ENCODE results near the gene SVIL. TPM values are rescaled to one million over a fixed set of nuclear protein-coding genes. Genes with fewer than 3 reads are reported as not detected.
"Not testable (repeated sequence)": the region's sequence is repeated elsewhere in the genome, so short reads cannot be mapped to it uniquely, and the experiment has no call there.

SVIL gene
- total RNA-seq, 4 donors from 2014 or later: 585 to 1,262 (median 942) TPM

DNA sequence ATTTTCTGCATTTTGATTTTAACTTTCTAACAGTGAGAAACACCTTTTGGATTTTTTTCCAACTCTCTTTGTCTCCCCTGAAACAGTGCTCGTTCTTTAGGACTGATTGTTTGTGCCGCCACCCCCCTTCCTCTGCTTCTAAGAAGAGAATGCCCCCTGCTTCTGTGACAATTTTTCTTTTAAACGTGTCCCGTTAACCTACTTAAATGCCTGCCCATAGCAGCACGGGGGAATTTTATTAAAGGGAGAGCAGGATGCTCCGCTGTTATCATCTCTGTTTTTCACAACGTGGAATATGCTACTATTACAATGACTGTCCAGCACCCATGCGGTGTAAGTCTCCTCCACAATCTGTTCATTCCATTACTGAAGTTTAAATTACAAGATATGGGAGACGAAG lies 67.8 kb downstream of the SVIL start:
- peak overlapping the region in 1 of 4 donors; percentile 12 for H3K27ac ChIP-seq
- ATAC-seq: no peak
- 76 to 82% methylated on average over 8 to 9 of the region's 9 CpGs for WGBS, 2 donors (ENCODE audit: low coverage in 1 of 2)
- peaks cover 0 to 53% of the 10 kb centered on the region in 2 donors for H3K36me3 ChIP-seq
- H3K9me3 ChIP-seq: no peaks in the 10 kb centered on the region
- no peak overlapping the region for H3K4me3 ChIP-seq
- no peaks in the 10 kb centered on the region for H3K27me3 ChIP-seq
- H3K4me1 ChIP-seq: peaks cover 0 to 73% (median 0%) of the 10 kb centered on the region in 3 donors
- TF ChIP-seq EP300 (IDR thresholded peaks at IDR 0.05) (no peak), POLR2AphosphoS5 (IDR thresholded peaks at IDR 0.05) (no peak), POLR2A (IDR thresholded peaks at IDR 0.05) (no peak)
- TF ChIP-seq, protein P1, sequence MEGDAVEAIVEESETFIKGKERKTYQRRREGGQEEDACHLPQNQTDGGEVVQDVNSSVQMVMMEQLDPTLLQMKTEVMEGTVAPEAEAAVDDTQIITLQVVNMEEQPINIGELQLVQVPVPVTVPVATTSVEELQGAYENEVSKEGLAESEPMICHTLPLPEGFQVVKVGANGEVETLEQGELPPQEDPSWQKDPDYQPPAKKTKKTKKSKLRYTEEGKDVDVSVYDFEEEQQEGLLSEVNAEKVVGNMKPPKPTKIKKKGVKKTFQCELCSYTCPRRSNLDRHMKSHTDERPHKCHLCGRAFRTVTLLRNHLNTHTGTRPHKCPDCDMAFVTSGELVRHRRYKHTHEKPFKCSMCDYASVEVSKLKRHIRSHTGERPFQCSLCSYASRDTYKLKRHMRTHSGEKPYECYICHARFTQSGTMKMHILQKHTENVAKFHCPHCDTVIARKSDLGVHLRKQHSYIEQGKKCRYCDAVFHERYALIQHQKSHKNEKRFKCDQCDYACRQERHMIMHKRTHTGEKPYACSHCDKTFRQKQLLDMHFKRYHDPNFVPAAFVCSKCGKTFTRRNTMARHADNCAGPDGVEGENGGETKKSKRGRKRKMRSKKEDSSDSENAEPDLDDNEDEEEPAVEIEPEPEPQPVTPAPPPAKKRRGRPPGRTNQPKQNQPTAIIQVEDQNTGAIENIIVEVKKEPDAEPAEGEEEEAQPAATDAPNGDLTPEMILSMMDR (IDR thresholded peaks at IDR 0.05): no peak

DNA sequence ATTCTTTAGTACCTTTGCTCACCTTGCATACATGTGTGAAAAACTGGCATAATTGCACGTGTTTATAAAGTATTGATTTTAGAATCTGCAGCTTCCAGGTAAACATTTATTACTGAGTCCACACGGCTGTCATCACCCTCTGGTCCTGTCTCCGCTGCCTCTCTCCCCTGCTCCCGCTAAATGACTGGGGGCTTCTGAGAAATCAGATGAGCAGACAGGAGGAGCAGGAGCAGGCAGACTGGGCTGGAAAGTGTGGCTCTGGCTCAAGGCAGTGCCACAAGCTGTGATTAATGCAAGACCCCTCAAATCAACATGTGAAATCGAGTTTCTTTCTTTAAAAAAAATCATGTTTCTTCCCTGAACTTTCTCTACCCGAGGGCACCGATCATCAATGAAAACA lies 68.6 kb downstream of the SVIL start:
- not testable (repeated sequence) for H3K27ac ChIP-seq, ATAC-seq, H3K4me3 ChIP-seq, H3K27me3 ChIP-seq, H3K9me3 ChIP-seq
- H3K4me1 ChIP-seq: peaks cover 0 to 75% (median 1%) of the 10 kb centered on the region in 3 donors
- WGBS, 2 donors (ENCODE audit: low coverage in 1 of 2): 73 to 75% methylated on average over 3 to 7 of the region's 7 CpGs
- H3K36me3 ChIP-seq: peaks cover 0 to 61% of the 10 kb centered on the region in 2 donors

DNA sequence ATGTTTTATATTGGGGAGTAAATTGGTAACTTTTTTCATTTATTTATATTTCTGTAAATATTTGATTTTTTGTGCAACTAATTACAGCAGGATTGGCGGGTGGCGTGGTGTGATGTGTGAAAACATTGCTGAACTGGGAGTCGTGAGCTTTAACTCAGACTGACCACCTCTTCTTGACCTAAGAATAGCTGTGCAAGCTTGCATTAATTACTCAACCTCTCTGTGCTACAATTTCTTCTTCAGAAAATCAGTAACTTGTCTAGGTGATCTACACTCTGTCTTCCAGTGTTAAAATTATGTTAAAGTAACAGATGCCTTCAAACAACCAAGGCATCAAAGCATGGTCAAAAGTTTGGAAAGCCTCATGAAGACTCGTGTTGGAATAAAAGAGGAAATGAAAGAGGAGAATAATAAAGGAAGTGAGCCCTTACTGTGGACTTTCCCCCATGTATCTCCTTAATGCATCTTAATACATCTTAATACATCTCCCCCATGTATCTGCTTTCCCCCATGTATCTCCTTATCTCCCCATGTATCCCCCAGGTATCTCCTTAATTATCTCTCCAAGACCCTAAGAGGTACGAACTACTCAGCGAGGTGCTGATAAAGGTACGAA lies 71.2 kb downstream of the SVIL start:
- no peaks in the 10 kb centered on the region for H3K27me3 ChIP-seq
- 73 to 83% methylated on average over 4 to 6 of the region's 7 CpGs for WGBS, 2 donors (ENCODE audit: low coverage in 1 of 2)
- H3K9me3 ChIP-seq: no peaks in the 10 kb centered on the region
- H3K4me1 ChIP-seq: peaks cover 0 to 74% (median 2%) of the 10 kb centered on the region in 3 donors
- H3K27ac ChIP-seq: peak overlapping the region in 3 of 4 donors; percentile 38 to 60 (median 42)
- ATAC-seq: no peak
- TF ChIP-seq, protein P1 (IDR thresholded peaks at IDR 0.05): no peak
- TF ChIP-seq POLR2A (IDR thresholded peaks at IDR 0.05) (no peak), EP300 (IDR thresholded peaks at IDR 0.05) (no peak), POLR2AphosphoS5 (IDR thresholded peaks at IDR 0.05) (no peak)
- H3K4me3 ChIP-seq: no peak overlapping the region
- H3K36me3 ChIP-seq: peaks cover 0 to 67% of the 10 kb centered on the region in 2 donors

DNA sequence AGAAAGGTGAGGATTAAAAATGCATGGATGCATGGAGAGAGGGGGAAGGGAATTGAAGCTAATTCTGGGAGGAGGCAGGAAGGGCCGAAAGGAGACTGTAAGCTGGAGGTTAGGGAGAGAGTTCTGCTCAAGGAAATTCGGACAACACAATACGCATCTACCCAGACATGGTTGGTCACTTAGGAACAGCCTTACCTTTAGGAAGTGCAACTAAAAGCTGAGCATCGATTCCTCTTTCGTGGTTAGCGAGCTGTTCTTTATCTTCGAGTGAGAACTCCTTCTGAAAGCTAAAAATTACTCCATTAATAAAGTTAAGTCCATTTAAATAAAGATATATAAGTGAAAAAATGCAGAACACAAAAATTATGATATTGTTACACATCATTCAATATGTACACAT lies 71.8 kb downstream of the SVIL start:
- H3K4me3 ChIP-seq, H3K27ac ChIP-seq, H3K9me3 ChIP-seq, ATAC-seq, H3K27me3 ChIP-seq: not testable (repeated sequence)
- Histone ChIP-seq H3K4me1 (peaks cover 0 to 76% (median 2%) of the 10 kb centered on the region in 3 donors), H3K36me3 (peaks cover 0 to 68% of the 10 kb centered on the region in 2 donors)
- WGBS, 2 donors (ENCODE audit: low coverage in 1 of 2): 60 to 79% methylated on average over 1 to 4 of the region's 7 CpGs

DNA sequence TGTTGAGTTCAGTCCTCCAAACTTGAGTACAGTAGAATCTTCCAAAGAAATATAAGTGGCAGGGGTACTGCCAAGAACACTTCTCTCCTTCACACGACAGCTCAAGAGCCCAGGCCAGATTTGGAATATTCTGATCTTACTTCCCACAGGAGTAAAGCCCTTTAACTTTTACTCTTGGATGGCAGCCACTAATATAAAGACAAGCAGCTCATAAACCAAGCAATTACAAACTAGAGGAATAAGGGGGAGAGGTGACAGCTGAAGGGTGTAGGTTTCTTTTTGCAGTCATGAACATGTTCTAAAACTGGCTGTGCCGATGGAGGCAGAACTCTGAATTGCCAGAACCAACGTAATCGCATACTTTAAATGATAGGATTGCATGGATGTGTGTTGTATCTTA lies 74.8 kb downstream of the SVIL start:
- Histone ChIP-seq H3K36me3 (peaks cover 0 to 48% of the 10 kb centered on the region in 2 donors), H3K4me1 (peaks cover 2 to 78% (median 4%) of the 10 kb centered on the region in 3 donors), H3K27ac (peak overlapping the region; percentile 61 to 78 (median 68)), H3K27me3 (no peaks in the 10 kb centered on the region), H3K9me3 (no peaks in the 10 kb centered on the region), H3K4me3 (no peak overlapping the region)
- TF ChIP-seq, protein P1 (IDR thresholded peaks at IDR 0.05): no peak
- no peak for TF ChIP-seq EP300 (IDR thresholded peaks at IDR 0.05)
- no peak for TF ChIP-seq POLR2A (IDR thresholded peaks at IDR 0.05)
- TF ChIP-seq POLR2AphosphoS5 (IDR thresholded peaks at IDR 0.05): peak; percentile 38
- peak; percentile 70 for ATAC-seq
- WGBS, 2 donors (ENCODE audit: low coverage in 1 of 2): 26 to 53% methylated on average over 3 to 4 of the region's 4 CpGs

DNA sequence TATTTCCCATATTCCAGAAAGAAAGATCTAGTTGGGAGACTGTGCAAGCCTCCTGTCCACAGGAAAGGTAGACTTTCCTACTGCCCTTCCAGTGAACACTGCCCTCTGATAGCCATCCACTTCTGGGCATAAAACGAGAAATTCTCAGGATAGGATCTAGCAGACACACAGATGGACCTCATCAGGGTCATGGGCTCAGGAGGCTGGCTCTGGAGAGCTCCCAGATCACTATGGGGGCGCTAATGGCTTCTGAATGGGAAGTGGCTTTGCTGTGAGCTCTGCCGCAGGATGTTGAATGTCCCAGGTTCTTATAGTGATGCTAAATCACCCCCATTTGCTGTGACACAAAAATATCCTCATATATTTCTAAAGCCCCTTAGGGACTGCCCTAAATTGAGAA lies 77.1 kb downstream of the SVIL start:
- Histone ChIP-seq H3K4me1 (peaks cover 2 to 89% (median 4%) of the 10 kb centered on the region in 3 donors), H3K27ac (peak overlapping the region in 2 of 4 donors; percentile 63 to 75), H3K36me3 (peaks cover 0 to 52% of the 10 kb centered on the region in 2 donors), H3K4me3 (no peak overlapping the region), H3K27me3 (no peaks in the 10 kb centered on the region), H3K9me3 (no peaks in the 10 kb centered on the region)
- TF ChIP-seq, protein P1 (IDR thresholded peaks at IDR 0.05): no peak
- TF ChIP-seq EP300 (IDR thresholded peaks at IDR 0.05): no peak
- no peak for TF ChIP-seq POLR2AphosphoS5 (IDR thresholded peaks at IDR 0.05)
- TF ChIP-seq POLR2A (IDR thresholded peaks at IDR 0.05): no peak
- no peak for ATAC-seq
- WGBS, 2 donors (ENCODE audit: low coverage in 1 of 2): 20% methylated on average over 1 of the region's 3 CpGs; no CpG with 5 or more reads in 1 of the 2 donors
